Measurements from ENCODE around the gene EEF1B2. TPM values are rescaled to one million over a fixed set of nuclear protein-coding genes. Genes with fewer than 3 reads are reported as not detected.

EEF1B2 gene
- total RNA-seq, 1 experiment from 2014 or later = 768 TPM

GRCh38 chr2:206193671-206194357, 34.1 kb downstream of the EEF1B2 start:
- H3K18ac ChIP-seq (ENCODE audit: insufficient read length, low read depth, low read length) = no peak overlapping the region
- Mint-ChIP-seq H3K27me3 (ENCODE audit: low read depth) (no peaks in the 10 kb centered on the region), H3K9me3 (no peaks in the 10 kb centered on the region), H3K4me3 (no peak overlapping the region), H3K27ac (peak overlapping the region in 1 of 3 experiments; percentile 52; a peak in 1 of 7 replicates), H3K4me1 (peaks cover 5 to 9% of the 10 kb centered on the region in 2 experiments), H3K36me3 (ENCODE audit: insufficient read depth in 1 of 3, low read depth in 3 of 3) (no peaks in the 10 kb centered on the region)
- H2BK5ac ChIP-seq (ENCODE audit: insufficient read length, low read length) = no peak overlapping the region
- no peak overlapping the region for H3T11ph ChIP-seq (ENCODE audit: low read length)
- H3K4ac ChIP-seq (ENCODE audit: low read depth, low read length) = no peak overlapping the region
- H3K14ac ChIP-seq (ENCODE audit: insufficient read depth, low read length) = no peak overlapping the region
- no peak overlapping the region for H2AK5ac ChIP-seq (ENCODE audit: insufficient read length, low read length)
- WGBS (ENCODE audit: extremely low coverage, insufficient read length, low lambda C conversion rate) = no CpG with 5 or more reads among the region's 2 CpGs
- H3K27ac ChIP-seq (ENCODE audit: insufficient read length, low read depth, low read length) = no peak overlapping the region
- H4K20me1 ChIP-seq (ENCODE audit: control insufficient read depth, insufficient read depth, insufficient read length) = no peaks in the 10 kb centered on the region
- no peak overlapping the region for H3K9ac ChIP-seq (ENCODE audit: extremely low read depth, insufficient read length, low read length)
- H3K9me3 ChIP-seq (ENCODE audit: control insufficient read depth, low read depth, low read length) = no peaks in the 10 kb centered on the region
- no peaks in the 10 kb centered on the region for H3K4me1 ChIP-seq (ENCODE audit: insufficient read depth, low read length)
- no peak overlapping the region for H3K56ac ChIP-seq (ENCODE audit: insufficient read length, low read depth, low read length)
- no peak overlapping the region for H3K23ac ChIP-seq (ENCODE audit: insufficient read length, low read depth, low read length)
- no peak overlapping the region for H2AFZ ChIP-seq (ENCODE audit: low read length)
- TF ChIP-seq, protein P1, sequence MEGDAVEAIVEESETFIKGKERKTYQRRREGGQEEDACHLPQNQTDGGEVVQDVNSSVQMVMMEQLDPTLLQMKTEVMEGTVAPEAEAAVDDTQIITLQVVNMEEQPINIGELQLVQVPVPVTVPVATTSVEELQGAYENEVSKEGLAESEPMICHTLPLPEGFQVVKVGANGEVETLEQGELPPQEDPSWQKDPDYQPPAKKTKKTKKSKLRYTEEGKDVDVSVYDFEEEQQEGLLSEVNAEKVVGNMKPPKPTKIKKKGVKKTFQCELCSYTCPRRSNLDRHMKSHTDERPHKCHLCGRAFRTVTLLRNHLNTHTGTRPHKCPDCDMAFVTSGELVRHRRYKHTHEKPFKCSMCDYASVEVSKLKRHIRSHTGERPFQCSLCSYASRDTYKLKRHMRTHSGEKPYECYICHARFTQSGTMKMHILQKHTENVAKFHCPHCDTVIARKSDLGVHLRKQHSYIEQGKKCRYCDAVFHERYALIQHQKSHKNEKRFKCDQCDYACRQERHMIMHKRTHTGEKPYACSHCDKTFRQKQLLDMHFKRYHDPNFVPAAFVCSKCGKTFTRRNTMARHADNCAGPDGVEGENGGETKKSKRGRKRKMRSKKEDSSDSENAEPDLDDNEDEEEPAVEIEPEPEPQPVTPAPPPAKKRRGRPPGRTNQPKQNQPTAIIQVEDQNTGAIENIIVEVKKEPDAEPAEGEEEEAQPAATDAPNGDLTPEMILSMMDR (conservative IDR thresholded peaks at IDR 0.05) = no peak
- no peak for DNase-seq
- H4K8ac ChIP-seq (replicated peaks; ENCODE audit: insufficient read length, low read depth, low read length) = no peak overlapping the region
- H3K4me2 ChIP-seq (ENCODE audit: insufficient read depth, insufficient read length, low read length) = no peak overlapping the region
- H4K91ac ChIP-seq (ENCODE audit: insufficient read length, low read depth, low read length) = no peak overlapping the region
- H3K23me2 ChIP-seq (ENCODE audit: insufficient read length, low read depth, low read length, poor library complexity, severe bottlenecking) = no peaks in the 10 kb centered on the region
- no peaks in the 10 kb centered on the region for H3K27me3 ChIP-seq (ENCODE audit: insufficient read depth, low read length)
- no peak overlapping the region for H2BK12ac ChIP-seq (ENCODE audit: insufficient read length, low read depth, low read length)
- H2BK20ac ChIP-seq (ENCODE audit: low read depth, low read length, poor library complexity, severe bottlenecking) = no peak overlapping the region
- H2BK120ac ChIP-seq (ENCODE audit: low read depth, low read length, poor library complexity, severe bottlenecking) = no peak overlapping the region
- H3K79me2 ChIP-seq (ENCODE audit: insufficient read depth, low read length) = no peaks in the 10 kb centered on the region
- no peak overlapping the region for H2BK15ac ChIP-seq (ENCODE audit: low read depth, low read length)
- no peaks in the 10 kb centered on the region for H3K79me1 ChIP-seq (ENCODE audit: insufficient read depth, low read depth, low read length, poor library complexity, severe bottlenecking)
- no peak overlapping the region for H4K5ac ChIP-seq (ENCODE audit: insufficient read length, low read depth, low read length)

Data from H9 (cell line).